Erythroblast (primary cell): ENCODE results near the gene ACTN1.

Experiments used
- DNase-seq, 2 experiments: peaks; one replicate each; lab custom pipeline; 2025; lab: John Stamatoyannopoulos, UW
- GATA1 ChIP-seq: IDR thresholded peaks from 2 replicates; pipeline ENCODE4 v1.6.1; 2011; ENCODE audit warnings: low read depth, mild to moderate bottlenecking, control low read depth, low read length, moderate library complexity
- POLR2A ChIP-seq: IDR thresholded peaks from 2 replicates; pipeline ENCODE4 v1.6.1; 2011; ENCODE audit warnings: mild to moderate bottlenecking, low read length

Gene ACTN1

GRCh38 chr14:68888025-68888850 is 90.9 kb downstream of the ACTN1 start:
- TF ChIP-seq GATA1: no peak
- TF ChIP-seq POLR2A: no peak
- DNase-seq: no peak

- no peak for DNase-seq
These were observed 93.0 kb downstream of the ACTN1 start for GRCh38 chr14:68886109-68886434.

DNA sequence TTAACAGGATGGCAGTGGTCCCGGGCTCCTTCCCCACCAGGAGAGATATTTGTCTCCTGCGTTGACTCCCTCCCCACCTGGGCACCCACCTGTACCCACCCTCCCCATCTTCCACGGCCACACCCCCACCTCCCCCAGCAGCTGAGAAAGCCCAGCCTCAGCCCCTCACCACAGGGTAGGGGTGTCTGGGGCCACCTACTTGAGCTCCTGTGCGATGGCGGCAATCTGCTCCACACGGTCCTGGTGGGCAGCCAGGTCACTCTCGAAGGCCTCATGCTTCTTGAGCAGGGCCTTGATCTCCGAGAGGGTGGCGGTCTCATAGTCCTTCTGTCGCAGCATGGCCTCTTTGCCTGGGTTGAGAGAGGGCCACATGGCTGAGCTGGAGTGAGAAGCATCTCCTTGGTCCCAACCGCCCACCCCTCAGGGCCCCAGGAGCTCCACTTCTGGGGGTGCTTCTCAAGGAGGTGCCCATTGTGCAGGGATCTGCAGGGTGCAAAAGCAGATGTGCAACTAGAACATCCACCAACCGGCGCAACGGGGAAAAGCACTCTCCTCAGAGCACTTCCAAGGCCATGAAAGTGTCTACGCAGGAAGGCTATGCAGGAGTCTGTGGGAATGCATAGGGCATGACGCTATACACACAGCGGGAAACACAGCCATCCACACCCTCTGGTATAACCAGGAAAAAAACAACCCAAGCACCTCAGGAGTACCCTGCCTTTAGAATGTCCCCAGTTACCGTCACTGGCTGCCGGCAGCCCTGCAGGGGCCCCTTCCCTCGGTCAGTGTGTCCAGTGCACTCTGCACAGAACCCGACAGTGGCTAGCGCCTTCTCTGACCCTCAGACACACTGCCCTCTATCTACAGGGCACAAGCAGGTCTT is 93.6 kb downstream of the ACTN1 start:
- TF ChIP-seq POLR2A: no peak
- no peak for TF ChIP-seq GATA1
- no peak for DNase-seq

More at GRCh38 chr14:68886109-68886434, 93.0 kb downstream of the ACTN1 start:
- TF ChIP-seq GATA1 (no peak), POLR2A (no peak)

- no peak for TF ChIP-seq GATA1
- no peak for TF ChIP-seq POLR2A
- no peak for DNase-seq
These were observed 94.8 kb downstream of the ACTN1 start for GRCh38 chr14:68884031-68885030.

DNA sequence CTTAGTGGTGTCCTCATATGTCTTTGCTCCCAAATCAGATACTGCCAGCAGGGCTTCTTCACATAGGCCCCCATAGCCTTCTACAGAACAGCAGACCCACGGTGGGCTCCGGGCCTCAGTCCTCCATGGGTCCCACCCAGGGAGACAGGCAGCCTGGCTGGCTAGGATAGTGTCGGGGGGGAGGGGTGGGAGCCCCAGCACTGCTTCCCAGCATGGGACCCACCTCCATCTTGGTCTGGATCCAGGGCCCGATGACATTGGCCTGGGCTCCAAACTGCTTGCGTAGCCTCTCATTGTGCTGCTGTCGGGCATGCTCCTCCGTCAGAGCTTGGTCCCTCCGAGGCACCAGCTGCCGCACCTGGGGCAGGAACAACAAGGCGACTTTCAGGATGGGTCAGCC is 96.9 kb downstream of the ACTN1 start:
- no peak for DNase-seq
- TF ChIP-seq POLR2A (no peak), GATA1 (no peak)

- no peak for TF ChIP-seq POLR2A
- no peak for TF ChIP-seq GATA1
These were observed 97.7 kb downstream of the ACTN1 start for GRCh38 chr14:68881396-68881795.

DNA sequence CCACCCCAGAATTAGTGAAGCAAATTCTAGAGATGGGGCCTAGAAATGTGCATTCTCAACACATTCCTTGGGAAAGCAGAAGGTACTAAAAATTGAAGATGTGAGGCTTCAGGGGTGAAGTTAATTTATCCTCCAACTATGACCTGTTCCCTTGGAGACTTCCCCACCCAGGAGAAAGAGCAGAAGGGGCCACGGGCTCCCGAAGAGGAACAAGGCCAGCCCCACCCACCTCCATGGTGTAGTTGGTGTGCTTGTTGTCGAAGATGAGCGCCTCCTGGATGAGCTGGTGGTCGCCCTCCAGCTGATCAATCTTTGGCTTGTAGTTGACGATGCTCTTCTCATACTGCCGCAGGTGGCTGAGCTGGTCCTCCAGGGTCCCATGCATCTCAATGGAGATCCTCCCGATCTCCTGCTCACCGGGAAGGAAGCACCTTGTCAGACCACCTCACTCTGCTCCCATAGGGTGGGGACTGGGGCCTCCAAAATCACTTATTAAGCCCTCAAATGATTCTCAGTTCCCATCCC is 98.5 kb downstream of the ACTN1 start:
- no peak for DNase-seq
- no peak for TF ChIP-seq POLR2A
- TF ChIP-seq GATA1: no peak

More at GRCh38 chr14:68881396-68881795, 97.7 kb downstream of the ACTN1 start:
- DNase-seq: no peak

GRCh38 chr14:68879841-68880575 is 99.1 kb downstream of the ACTN1 start:
- DNase-seq: no peak
- TF ChIP-seq POLR2A (no peak), GATA1 (no peak)

GRCh38 chr14:68879321-68879781 is 99.8 kb downstream of the ACTN1 start:
- DNase-seq: no peak
- TF ChIP-seq GATA1 (no peak), POLR2A (no peak)

- TF ChIP-seq GATA1: no peak
- no peak for TF ChIP-seq POLR2A
These were observed 100.2 kb downstream of the ACTN1 start for GRCh38 chr14:68878908-68879307.

GRCh38 chr14:68877993-68878575 is 101.0 kb downstream of the ACTN1 start:
- no peak for DNase-seq
- TF ChIP-seq POLR2A (no peak), GATA1 (no peak)

More at GRCh38 chr14:68878908-68879307, 100.2 kb downstream of the ACTN1 start:
- DNase-seq: no peak

GRCh38 chr14:68876976-68877375 is 102.1 kb downstream of the ACTN1 start:
- TF ChIP-seq GATA1 (no peak), POLR2A (no peak)
- DNase-seq: no peak
